AG04449 (cell line): ENCODE measurements around the gene JUND.

Experiments used
- CTCF ChIA-PET: fragments of 350-600 bp; formaldehyde crosslinking; extraction: SDS; loops from one replicate; lab custom pipeline; 2021; ENCODE audit warnings: antibody characterized with exemption; lab: Yijun Ruan, JAX
- POLR2A ChIA-PET: fragments of 400-600, 350-600 bp; formaldehyde crosslinking; extraction: SDS; loops from one replicate; lab custom pipeline; 2020; ENCODE audit warnings: antibody characterized with exemption, inconsistent platforms; lab: Yijun Ruan, JAX
- DNase-seq: peaks from one replicate; pipeline ENCODE4 v3.0.0-alpha.2; 2010; ENCODE audit warnings: low read depth, low spot score
- H3K4me3 ChIP-seq: 2 replicates; pipeline ENCODE4 v1.5.1; 2011; ENCODE audit warnings: low read depth, mild to moderate bottlenecking, control low read depth, low read length
- TF ChIP-seq, protein P1 (sequence below): IDR thresholded peaks from one replicate; pipeline ENCODE4 v1.5.1; 2011; ENCODE audit warnings: mild to moderate bottlenecking, moderate library complexity, low read length, control low read depth, inconsistent platforms; ENCODE audit not compliant: insufficient read depth; ENCODE audit errors: missing control alignments

JUND gene

DNA sequence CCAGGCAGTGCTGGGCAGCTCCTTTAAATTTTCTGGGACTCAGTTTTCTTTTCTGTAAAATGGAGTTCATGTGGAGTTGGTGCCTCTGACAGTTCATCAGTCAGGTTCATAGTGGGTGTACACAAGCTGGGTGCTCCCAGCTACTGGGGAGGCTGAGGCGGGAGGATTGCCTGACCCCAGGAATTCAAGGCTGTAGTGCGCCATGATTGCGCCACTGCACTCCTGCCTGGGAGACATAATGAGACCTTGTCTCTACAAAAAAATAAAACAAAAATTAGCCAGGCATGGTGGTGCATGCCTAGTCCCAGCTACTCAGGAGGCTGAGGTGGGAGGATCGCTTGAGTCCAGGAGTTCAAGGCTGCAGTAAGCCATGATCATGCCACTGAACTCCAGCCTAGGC lies 28.3 kb downstream of the JUND start:
- DNase-seq, result no peak
- ChIA-PET CTCF (interaction anchor here (1.1 to 10.8 kb wide), 31 partner anchors 7 to 192 kb away, joined by 3 to 217 read pairs (median 12); partner anchors contain the start of genes IQCN, MPV17L2, PDE4C and PIK3R2), POLR2A (no interaction called here)
- TF ChIP-seq, protein P1, sequence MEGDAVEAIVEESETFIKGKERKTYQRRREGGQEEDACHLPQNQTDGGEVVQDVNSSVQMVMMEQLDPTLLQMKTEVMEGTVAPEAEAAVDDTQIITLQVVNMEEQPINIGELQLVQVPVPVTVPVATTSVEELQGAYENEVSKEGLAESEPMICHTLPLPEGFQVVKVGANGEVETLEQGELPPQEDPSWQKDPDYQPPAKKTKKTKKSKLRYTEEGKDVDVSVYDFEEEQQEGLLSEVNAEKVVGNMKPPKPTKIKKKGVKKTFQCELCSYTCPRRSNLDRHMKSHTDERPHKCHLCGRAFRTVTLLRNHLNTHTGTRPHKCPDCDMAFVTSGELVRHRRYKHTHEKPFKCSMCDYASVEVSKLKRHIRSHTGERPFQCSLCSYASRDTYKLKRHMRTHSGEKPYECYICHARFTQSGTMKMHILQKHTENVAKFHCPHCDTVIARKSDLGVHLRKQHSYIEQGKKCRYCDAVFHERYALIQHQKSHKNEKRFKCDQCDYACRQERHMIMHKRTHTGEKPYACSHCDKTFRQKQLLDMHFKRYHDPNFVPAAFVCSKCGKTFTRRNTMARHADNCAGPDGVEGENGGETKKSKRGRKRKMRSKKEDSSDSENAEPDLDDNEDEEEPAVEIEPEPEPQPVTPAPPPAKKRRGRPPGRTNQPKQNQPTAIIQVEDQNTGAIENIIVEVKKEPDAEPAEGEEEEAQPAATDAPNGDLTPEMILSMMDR, result no peak
- no peak overlapping the region for H3K4me3 ChIP-seq

DNA sequence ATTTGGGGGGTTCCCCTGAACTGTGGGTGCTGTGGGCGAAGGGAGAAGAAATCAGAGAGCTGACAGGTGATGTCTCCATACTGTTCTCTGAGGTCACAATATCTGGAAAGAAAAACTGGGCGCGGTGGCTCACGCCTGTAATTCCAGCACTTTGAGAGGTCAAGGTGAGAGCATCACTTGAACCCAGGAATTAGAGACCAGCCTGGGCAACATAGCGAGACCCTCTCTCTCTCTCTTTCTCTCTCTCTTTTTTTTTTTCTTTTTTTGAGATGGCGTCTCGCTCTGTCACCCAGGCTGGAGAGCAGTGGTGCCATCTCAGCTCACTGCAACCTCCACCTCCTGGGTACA lies 29.1 kb downstream of the JUND start:
- POLR2A ChIA-PET, result interaction anchor here (1.0 to 1.3 kb wide), 3 partner anchors 29 to 58 kb away, joined by 3 to 4 read pairs (median 3); partner anchors contain the start of gene JUND
- CTCF ChIA-PET, result interaction anchor here (0.5 to 10.8 kb wide), 53 partner anchors 8 to 296 kb away, joined by 3 to 217 read pairs (median 7); partner anchors contain the start of genes ARRDC2, IFI30, IQCN and MPV17L2

DNA sequence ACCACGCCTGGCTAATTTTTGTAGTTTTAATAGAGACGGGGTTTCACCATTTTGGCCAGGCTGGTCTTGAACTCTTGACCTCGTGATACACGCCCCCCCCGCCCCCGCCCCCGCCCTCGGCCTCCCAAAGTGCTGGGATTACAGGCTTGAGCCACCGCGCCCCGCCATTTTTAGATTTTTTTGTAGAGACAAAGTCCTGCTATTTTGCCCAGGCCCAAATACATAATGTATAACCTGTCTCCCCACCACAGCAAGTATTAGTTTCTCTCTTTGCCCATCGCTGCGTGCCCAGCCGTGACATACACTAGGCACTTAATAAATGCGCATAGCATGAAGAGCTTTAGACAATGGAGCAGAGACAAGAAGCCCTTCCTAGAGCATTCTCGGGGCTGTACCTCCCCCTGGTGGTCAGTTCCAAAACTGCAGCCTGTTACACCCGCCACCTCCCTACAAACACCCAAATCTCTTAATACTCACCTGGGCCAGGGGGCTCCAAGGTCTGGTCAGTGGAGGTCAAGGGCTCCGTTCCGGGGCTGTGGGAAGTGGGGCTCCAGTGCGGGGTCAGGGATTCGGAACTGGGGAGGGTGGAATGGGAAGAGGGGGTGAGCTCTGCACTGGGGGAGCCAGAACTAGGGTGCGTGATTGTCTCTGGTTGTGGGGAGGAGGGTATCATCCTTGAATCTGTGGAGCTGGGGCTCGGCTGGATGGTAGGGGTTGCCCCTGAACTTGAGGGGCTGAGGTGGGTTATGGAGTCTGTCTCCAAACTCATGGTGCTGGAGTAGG lies 29.6 kb downstream of the JUND start:
- TF ChIP-seq, protein P1, result peak; percentile 85
- ChIA-PET CTCF (interaction anchor here (0.5 to 10.8 kb wide), 53 partner anchors 7 to 297 kb away, joined by 3 to 217 read pairs (median 7); partner anchors contain the start of genes ARRDC2, IFI30, IQCN and MPV17L2), POLR2A (interaction anchor here (0.5 to 1.3 kb wide), 5 partner anchors 30 to 196 kb away, joined by 3 to 4 read pairs (median 3); partner anchors contain the start of genes JUND and RAB3A)
- no peak overlapping the region for H3K4me3 ChIP-seq
- no peak for DNase-seq

More for the DNA sequence above, 29.1 kb downstream of the JUND start:
- H3K4me3 ChIP-seq, result no peak overlapping the region
- DNase-seq, result no peak
- TF ChIP-seq, protein P1, result no peak

DNA sequence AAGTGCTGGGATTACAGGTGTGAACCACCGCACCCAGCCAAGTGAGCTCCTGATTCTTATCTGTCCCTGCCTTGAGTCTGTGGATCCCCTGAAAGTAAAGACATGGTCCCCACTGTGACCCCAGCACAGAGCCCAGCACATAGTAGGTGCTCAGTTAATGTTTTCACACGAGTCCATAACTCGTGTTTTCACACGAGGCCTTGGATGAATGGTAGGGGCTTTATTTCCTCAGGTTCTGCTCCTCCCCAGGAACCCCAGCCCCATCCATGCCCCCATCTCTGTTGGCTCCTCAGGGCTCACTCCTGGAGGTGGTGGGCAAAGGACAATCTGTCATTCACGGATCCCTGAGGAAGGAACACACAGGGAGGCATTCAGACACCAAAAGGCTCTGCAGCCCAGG lies 31.6 kb downstream of the JUND start:
- no peak overlapping the region for H3K4me3 ChIP-seq
- CTCF ChIA-PET, result interaction anchor here (0.7 to 10.8 kb wide), 9 partner anchors 9 to 138 kb away, joined by 3 to 217 read pairs (median 5); partner anchors contain the start of genes MPV17L2 and RAB3A
- POLR2A ChIA-PET, result no interaction called here
- no peak for DNase-seq
- TF ChIP-seq, protein P1, result no peak

DNA sequence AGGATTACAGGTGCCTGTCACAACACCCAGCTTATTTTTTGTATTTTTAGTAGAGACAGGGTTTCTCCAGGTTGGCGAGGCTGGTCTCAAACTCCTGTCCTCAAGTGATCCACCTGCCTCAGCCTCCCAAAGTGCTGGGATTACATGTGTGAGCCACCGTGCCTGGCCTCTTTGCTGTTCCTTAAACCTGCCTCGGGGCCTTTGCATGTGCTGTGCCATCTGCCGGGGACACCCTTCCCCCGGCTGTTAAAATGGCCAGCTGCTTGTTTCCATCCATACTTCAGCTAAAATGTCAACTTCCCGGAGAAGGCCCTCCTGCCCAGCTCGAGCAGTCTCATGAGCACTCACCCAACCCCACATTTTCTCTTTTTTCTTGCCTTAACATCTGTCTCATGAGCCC lies 36.1 kb downstream of the JUND start:
- no peak overlapping the region for H3K4me3 ChIP-seq
- CTCF ChIA-PET, result interaction anchor here (0.7 to 1.8 kb wide), 6 partner anchors 8 to 152 kb away, joined by 3 to 13 read pairs (median 4); a partner anchor contains a TSS
- TF ChIP-seq, protein P1, result no peak
- POLR2A ChIA-PET, result interaction anchor here (0.6 to 0.8 kb wide), 2 partner anchors 9 to 11 kb away, joined by 3 read pairs; no protein-coding TSS in a partner anchor
- DNase-seq, result no peak

DNA sequence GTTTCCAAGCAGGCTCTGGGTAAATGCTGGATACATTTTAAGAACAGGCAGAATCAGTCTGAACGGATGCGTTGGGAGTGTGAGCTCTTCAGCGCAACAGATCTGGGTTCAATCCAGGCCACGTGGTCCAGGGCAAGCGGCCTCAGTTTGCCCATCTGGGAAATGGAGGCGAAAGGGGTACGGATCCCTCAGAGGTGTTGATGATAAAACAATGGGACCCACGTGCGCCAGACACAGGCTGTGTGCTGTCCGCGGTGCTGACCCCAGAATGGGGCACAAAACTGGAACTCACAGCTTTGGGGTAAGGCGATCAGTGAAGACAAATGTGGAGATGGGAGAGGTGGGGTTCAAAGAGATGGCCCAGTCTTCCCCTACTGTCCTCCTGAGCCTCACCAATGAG lies 42.1 kb downstream of the JUND start:
- no peak overlapping the region for H3K4me3 ChIP-seq
- no peak for DNase-seq
- ChIA-PET POLR2A (interaction anchor here (1.0 kb wide), 1 partner anchor 42 kb away, joined by 3 read pairs; the partner anchor contains the start of gene JUND), CTCF (interaction anchor here (0.8 to 4.0 kb wide), 4 partner anchors 8 to 89 kb away, joined by 3 to 24 read pairs (median 6); no protein-coding TSS in a partner anchor)
- TF ChIP-seq, protein P1, result no peak
